Transverse colon (tissue), 4 donors: Measurements from ENCODE around the gene EHBP1L1. TPM values are rescaled to one million over a fixed set of nuclear protein-coding genes. Genes with fewer than 3 reads are reported as not detected.
A peak's percentile ranks its signal among the peaks of the same experiment; 100 is the strongest.

Source experiments
- DNase-seq: peaks from one replicate; pipeline ENCODE4 v3.0.0-alpha.2; 2019
- H3K27ac ChIP-seq, 4 donors: fragments of 200-600 bp; sonication (generic); 2 replicates each; pipeline ENCODE4 v1.5.1; 2016 to 2018; ENCODE audit warnings: inconsistent platforms in 4 of 4
- H3K27me3 ChIP-seq: fragments of 200-600 bp; sonication (generic); 2 replicates; pipeline ENCODE4 v1.5.1; 2017; ENCODE audit warnings: inconsistent platforms
- H3K36me3 ChIP-seq, 4 donors: fragments of 200-600 bp; sonication (generic); 2 replicates each; pipeline ENCODE4 v1.5.1; 2017 to 2019; ENCODE audit warnings: inconsistent platforms in 4 of 4
- H3K4me1 ChIP-seq, 4 donors: fragments of 200-600 bp; sonication (generic); 2 replicates each; pipeline ENCODE4 v1.5.1; 2017 to 2020; ENCODE audit warnings: inconsistent platforms in 4 of 4
- H3K4me3 ChIP-seq, 4 donors: fragments of 200-600 bp; sonication (generic); 1 replicate in 1 of 4; 2 replicates in 3 of 4; pipeline versions ENCODE4 v1.5.1 to v1.6.1; 2017 to 2019; ENCODE audit warnings: inconsistent platforms in 4 of 4
- H3K9me3 ChIP-seq, 2 donors: fragments of 200-600 bp; sonication (generic); 2 replicates each; pipeline ENCODE4 v1.5.1; 2017 to 2019; ENCODE audit warnings: inconsistent platforms in 2 of 2
- EP300 ChIP-seq: sonication (generic); formaldehyde crosslinking; IDR thresholded peaks from one replicate; pipeline ENCODE4 v1.6.1; 2017; ENCODE audit warnings: antibody characterized with exemption, low read depth
- POLR2A ChIP-seq: fragments of 450-650 bp; IDR thresholded peaks from one replicate; pipeline ENCODE4 v1.6.1; 2016; ENCODE audit warnings: antibody characterized with exemption, mild to moderate bottlenecking, moderate library complexity
- POLR2AphosphoS5 ChIP-seq, 3 donors: sonication (generic); formaldehyde crosslinking; IDR thresholded peaks; one replicate each; pipeline ENCODE4 v1.6.1; 2016; ENCODE audit warnings: antibody characterized with exemption in 3 of 3
- WGBS, 2 donors: methylation state at CpG; one replicate each; pipeline ENCODE4 v1.1.5; 2018; ENCODE audit warnings: low coverage in 1 of 2; 5-methylcytosine and 5-hydroxymethylcytosine counted together
- in situ Hi-C, 4 donors: fragments of 200-750 bp; cut with MboI; loops; one replicate each; pipeline versions ENCODE4 v1.15.0 to v1.15.1; 2017; ENCODE audit warnings: low sequenced_read_pairs in 3 of 4, low pct_ligation_motif_present in 1 of 4, low pct_unique_long_range_greater_than_20kb in 1 of 4
- intact Hi-C: fragments of 100-400 bp; cut with DNase I; formaldehyde crosslinking; loops from one replicate; pipeline ENCODE4 v1.15.1; 2023; ENCODE audit warnings: low total_unique reads
- total RNA-seq, 4 donors: library from RNA; depleted of rRNA; stranded (reverse); fragments of >200 nt; gene quantifications; one replicate each; pipeline ENCODE4 v1.1.0, GENCODE V29; 2016
- TF ChIP-seq, protein P1 (sequence below), 5 experiments: fragments of 200-600 bp in 3 of 5; fragments of 450-650 bp in 2 of 5; sonication (generic) in 3 of 5; IDR thresholded peaks; 1 replicate in 2 of 5; 2 replicates in 3 of 5; pipeline ENCODE4 v1.5.1; 2016 to 2017; ENCODE audit warnings: antibody characterized with exemption in 5 of 5, inconsistent platforms in 3 of 5, mild to moderate bottlenecking in 2 of 5, moderate library complexity in 1 of 5

EHBP1L1 gene
- total RNA-seq, 4 donors from 2014 or later: 90.2 to 215 (median 106) TPM

DNA sequence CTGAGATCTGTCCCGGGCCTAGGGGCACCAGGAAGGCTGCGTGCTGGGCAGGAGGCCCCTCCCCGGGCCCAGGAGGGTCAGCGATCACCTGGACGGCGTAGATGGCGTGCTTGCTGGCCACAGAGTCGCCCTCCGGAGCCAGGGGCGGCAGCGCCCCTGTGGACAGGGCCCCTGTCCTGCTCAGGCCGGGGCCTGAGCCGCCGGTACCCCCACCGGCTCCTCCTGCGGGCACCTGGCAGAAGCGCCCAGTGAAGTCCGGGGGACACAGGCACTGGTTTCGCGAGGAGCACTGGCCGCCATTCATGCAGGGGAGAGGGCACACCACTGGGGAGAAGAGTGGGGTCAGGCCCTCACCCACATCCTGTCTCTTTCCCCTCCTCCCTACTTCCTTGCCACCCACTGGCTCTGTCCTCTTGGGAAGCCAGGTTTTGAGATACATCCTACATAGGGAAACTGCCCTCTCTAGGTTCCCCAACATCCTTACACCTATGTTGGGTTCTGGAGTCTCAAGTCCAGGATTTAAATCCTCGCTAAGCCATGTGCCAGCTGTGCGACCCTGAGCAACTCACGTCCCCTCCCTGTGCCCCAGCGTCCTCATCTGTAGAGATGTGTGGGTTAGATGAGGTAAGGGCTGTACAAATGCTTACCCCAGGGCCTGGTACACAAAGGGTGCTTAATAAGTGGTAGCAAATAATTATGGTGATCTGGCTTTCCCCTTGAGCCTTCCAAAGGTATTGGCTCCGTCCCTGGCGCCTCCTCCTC, 21.6 kb upstream of the EHBP1L1 start:
- H3K4me3 ChIP-seq: no peak overlapping the region
- H3K4me1 ChIP-seq: peaks cover 15 to 65% (median 45%) of the 10 kb centered on the region in 4 donors
- H3K27ac ChIP-seq: peak overlapping the region in 1 of 4 donors; percentile 22
- in situ Hi-C loops: no loop called here
- WGBS, 2 donors: 77 to 79% methylated on average over 4 to 26 of the region's 27 CpGs
- intact Hi-C loops: no loop called here
- H3K27me3 ChIP-seq: no peaks in the 10 kb centered on the region
- H3K36me3 ChIP-seq: no peaks in the 10 kb centered on the region
- TF ChIP-seq EP300: no peak
- TF ChIP-seq, protein P1, sequence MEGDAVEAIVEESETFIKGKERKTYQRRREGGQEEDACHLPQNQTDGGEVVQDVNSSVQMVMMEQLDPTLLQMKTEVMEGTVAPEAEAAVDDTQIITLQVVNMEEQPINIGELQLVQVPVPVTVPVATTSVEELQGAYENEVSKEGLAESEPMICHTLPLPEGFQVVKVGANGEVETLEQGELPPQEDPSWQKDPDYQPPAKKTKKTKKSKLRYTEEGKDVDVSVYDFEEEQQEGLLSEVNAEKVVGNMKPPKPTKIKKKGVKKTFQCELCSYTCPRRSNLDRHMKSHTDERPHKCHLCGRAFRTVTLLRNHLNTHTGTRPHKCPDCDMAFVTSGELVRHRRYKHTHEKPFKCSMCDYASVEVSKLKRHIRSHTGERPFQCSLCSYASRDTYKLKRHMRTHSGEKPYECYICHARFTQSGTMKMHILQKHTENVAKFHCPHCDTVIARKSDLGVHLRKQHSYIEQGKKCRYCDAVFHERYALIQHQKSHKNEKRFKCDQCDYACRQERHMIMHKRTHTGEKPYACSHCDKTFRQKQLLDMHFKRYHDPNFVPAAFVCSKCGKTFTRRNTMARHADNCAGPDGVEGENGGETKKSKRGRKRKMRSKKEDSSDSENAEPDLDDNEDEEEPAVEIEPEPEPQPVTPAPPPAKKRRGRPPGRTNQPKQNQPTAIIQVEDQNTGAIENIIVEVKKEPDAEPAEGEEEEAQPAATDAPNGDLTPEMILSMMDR (IDR thresholded peaks at IDR 0.05): no peak
- TF ChIP-seq POLR2AphosphoS5 (IDR thresholded peaks at IDR 0.05): no peak
- no peak for TF ChIP-seq POLR2A
- no peaks in the 10 kb centered on the region for H3K9me3 ChIP-seq
- DNase-seq: no peak

DNA sequence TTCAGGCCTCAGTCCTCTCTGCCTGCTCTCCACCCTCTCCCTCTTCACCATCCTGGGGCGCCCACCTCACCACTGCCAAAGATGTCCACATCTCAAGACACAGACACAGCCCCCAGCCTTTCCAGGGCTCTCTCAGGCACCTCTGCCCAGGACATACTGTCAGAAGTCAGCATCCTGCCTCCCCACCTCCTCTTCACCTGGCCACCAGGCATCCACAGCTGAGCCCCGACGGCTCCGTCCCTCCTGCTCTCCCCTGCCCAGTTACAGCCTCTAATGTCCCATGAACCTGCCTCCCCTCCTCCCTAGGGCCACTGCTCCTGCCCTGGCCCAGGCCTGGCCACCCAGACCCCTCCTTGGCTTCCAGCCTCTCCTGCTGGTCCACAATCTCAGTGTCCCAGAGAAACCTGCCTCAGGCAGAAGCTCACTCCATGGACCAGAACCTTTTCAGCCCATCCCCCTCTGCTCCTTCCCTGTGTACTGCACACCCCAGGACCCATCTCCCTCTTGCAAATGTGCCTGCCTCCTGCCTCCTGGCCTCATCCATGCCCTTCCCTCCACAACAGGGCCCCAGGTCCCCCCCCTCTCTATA, 20.9 kb upstream of the EHBP1L1 start:
- Histone ChIP-seq H3K4me3 (no peak overlapping the region), H3K27ac (peak overlapping the region in 2 of 4 donors; percentile 10 to 22), H3K27me3 (no peaks in the 10 kb centered on the region), H3K9me3 (no peaks in the 10 kb centered on the region), H3K4me1 (peaks cover 22 to 72% (median 51%) of the 10 kb centered on the region in 4 donors), H3K36me3 (no peaks in the 10 kb centered on the region)
- intact Hi-C loops: no loop called here
- WGBS, 2 donors: 96 to 100% methylated on average over 1 to 4 of the region's 4 CpGs
- DNase-seq: no peak
- in situ Hi-C loops: no loop called here
- TF ChIP-seq EP300: no peak

DNA sequence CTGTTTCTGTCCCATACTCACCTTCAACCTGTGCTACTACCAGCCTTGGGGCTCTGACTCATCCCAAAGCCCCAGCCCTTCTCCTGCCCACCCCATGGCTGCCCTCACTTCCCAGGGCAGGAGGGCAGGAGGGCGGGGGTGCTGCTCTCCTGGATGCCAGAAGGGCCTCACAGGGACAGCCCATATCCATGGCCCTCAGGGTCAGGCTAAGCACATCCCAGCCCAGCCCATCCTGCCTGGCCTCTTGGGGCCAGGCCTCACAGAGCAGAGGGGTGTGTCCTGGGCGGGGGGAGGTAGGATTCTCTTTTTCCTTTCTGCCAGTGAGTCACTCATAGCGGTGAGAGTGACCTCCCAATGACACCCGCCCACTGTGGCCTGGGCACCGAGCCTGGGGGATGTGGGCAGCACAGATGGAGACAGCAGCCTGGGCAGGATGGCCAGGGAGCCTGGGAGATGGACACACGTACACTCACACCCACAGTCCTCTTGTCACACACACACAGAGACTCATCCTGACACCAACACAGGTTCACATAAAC, 20.1 kb upstream of the EHBP1L1 start:
- in situ Hi-C loops: no loop called here
- H3K4me1 ChIP-seq: peaks cover 30 to 81% (median 60%) of the 10 kb centered on the region in 4 donors
- H3K27ac ChIP-seq: peak overlapping the region; percentile 85 to 92 (median 89)
- no peak overlapping the region for H3K4me3 ChIP-seq
- 38% methylated on average over 6 of the region's 6 CpGs; no CpG with 5 or more reads in 1 of the 2 donors for WGBS, 2 donors
- no peak for DNase-seq
- H3K27me3 ChIP-seq: no peaks in the 10 kb centered on the region
- intact Hi-C loops: no loop called here
- no peaks in the 10 kb centered on the region for H3K9me3 ChIP-seq
- H3K36me3 ChIP-seq: no peaks in the 10 kb centered on the region
- TF ChIP-seq, protein P1 (IDR thresholded peaks at IDR 0.05): no peak
- no peak for TF ChIP-seq EP300
- no peak for TF ChIP-seq POLR2A
- TF ChIP-seq POLR2AphosphoS5 (IDR thresholded peaks at IDR 0.05): no peak

DNA sequence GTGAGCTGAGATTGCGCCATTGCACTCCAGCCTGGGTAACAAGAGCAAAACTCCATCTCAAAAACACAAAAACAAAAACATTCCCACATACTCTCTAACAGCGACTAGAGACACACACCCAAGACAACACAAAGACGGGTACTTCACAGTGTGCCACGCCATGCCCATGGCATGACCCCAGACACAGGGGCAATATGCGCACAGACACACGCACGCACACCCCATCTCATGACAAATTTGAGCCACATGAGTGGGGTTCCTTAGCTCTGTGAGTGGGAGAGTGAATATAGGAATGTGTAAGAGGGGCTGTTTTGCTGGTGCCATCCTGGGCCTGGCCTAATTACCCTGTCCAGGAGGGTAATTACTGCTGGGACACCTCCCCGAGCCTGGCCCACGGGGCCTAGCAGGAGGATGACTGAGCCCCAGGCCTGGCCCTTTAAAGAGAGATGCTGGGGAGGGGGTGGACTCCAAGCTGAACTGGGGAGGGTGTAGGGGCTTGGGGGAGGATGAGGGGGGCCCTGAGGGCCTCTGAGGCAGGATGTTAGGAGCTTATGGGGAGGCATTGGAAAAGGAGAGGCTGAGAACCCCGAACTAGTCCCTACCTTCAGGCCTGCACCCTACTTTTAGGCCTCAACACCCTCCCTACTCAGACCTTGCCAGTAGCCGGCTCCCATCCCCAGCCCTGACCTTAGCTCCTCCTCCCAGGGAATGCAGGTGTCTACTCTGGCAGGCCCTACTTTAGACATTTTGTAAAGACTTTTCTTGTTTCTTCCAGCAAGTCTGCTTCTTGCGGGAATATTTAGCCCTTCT, 19.2 kb upstream of the EHBP1L1 start:
- H3K4me1 ChIP-seq: peaks cover 34 to 80% (median 56%) of the 10 kb centered on the region in 4 donors
- DNase-seq: no peak
- H3K27ac ChIP-seq: peak overlapping the region; percentile 85 to 92 (median 89)
- H3K9me3 ChIP-seq: no peaks in the 10 kb centered on the region
- WGBS, 2 donors: 51 to 76% methylated on average over 2 to 12 of the region's 12 CpGs
- peak overlapping the region in 2 of 4 donors; percentile 58 to 60 for H3K4me3 ChIP-seq
- no peaks in the 10 kb centered on the region for H3K27me3 ChIP-seq
- TF ChIP-seq, protein P1 (IDR thresholded peaks at IDR 0.05): no peak
- TF ChIP-seq POLR2AphosphoS5 (IDR thresholded peaks at IDR 0.05) (no peak), EP300 (no peak), POLR2A (no peak)
- no peaks in the 10 kb centered on the region for H3K36me3 ChIP-seq
- in situ Hi-C loops (no loop called here), intact Hi-C loops (no loop called here)
